HepG2 (cell line): ENCODE data around the gene PIK3R3. TPM values are rescaled to one million over a fixed set of nuclear protein-coding genes. Genes with fewer than 3 reads are reported as not detected.

ENCODE experiments used
- BCL6 ChIP-seq: IDR thresholded peaks from 2 replicates; pipeline ENCODE4 v1.6.1; 2016; ENCODE audit warnings: missing genetic modification reagents, missing compliant biosample characterization
- FOXC1 ChIP-seq: sonication (generic); formaldehyde crosslinking; IDR thresholded peaks from 2 replicates; pipeline ENCODE4 v1.8.0; 2022; ENCODE audit warnings: mild to moderate bottlenecking, missing genetic modification reagents, borderline replicate concordance
- GMEB1 ChIP-seq: sonication (generic); formaldehyde crosslinking; IDR thresholded peaks from 2 replicates; pipeline ENCODE4 v1.5.1; 2020; ENCODE audit warnings: missing genetic modification reagents, mild to moderate bottlenecking, borderline replicate concordance
- HMG20B ChIP-seq: conservative IDR thresholded peaks from 2 replicates; pipeline ENCODE4 v1.6.1; 2016; ENCODE audit warnings: missing genetic modification reagents, missing compliant biosample characterization
- HNRNPL ChIP-seq: fragments of 200-400 bp; formaldehyde crosslinking; IDR thresholded peaks from 2 replicates; pipeline ENCODE4 v1.6.1; 2017; ENCODE audit warnings: mild to moderate bottlenecking, low read depth, low read length
- KDM6A ChIP-seq: IDR thresholded peaks from 2 replicates; pipeline ENCODE4 v1.6.1; 2016; ENCODE audit warnings: low read depth
- KLF9 ChIP-seq: IDR thresholded peaks from 2 replicates; pipeline ENCODE4 v1.6.1; 2016; ENCODE audit warnings: low read depth
- MBD4 ChIP-seq: IDR thresholded peaks from 2 replicates; pipeline ENCODE4 v1.6.1; 2012; ENCODE audit warnings: low read length, inconsistent platforms, borderline replicate concordance
- MXD1 ChIP-seq: sonication (generic); formaldehyde crosslinking; IDR thresholded peaks from 2 replicates; pipeline ENCODE4 v1.4.0; 2020; ENCODE audit warnings: mild to moderate bottlenecking, missing genetic modification reagents
- PHF20 ChIP-seq: sonication (generic); formaldehyde crosslinking; IDR thresholded peaks from 2 replicates; pipeline ENCODE4 v1.5.0; 2020; ENCODE audit warnings: mild to moderate bottlenecking, missing genetic modification reagents
- SNAI1 ChIP-seq: sonication (generic); formaldehyde crosslinking; IDR thresholded peaks from 2 replicates; pipeline ENCODE4 v1.5.0; 2020; ENCODE audit warnings: mild to moderate bottlenecking, missing genetic modification reagents, borderline replicate concordance
- SNAPC2 ChIP-seq: sonication (generic); formaldehyde crosslinking; IDR thresholded peaks from 2 replicates; pipeline ENCODE4 v1.8.1; 2022; ENCODE audit warnings: mild to moderate bottlenecking, missing genetic modification reagents
- STAT6 ChIP-seq: sonication (generic); formaldehyde crosslinking; IDR thresholded peaks from 2 replicates; pipeline ENCODE4 v1.4.0; 2020; ENCODE audit warnings: missing genetic modification reagents, mild to moderate bottlenecking, borderline replicate concordance
- ZFY ChIP-seq: sonication (generic); formaldehyde crosslinking; IDR thresholded peaks from 2 replicates; pipeline ENCODE4 v1.4.0; 2020; ENCODE audit warnings: missing genetic modification reagents
- ZKSCAN1 ChIP-seq: fragments of 150-350 bp; IDR thresholded peaks from 2 replicates; pipeline ENCODE4 v1.6.1; 2014; ENCODE audit warnings: low read length
- ZNF124 ChIP-seq: sonication (generic); formaldehyde crosslinking; IDR thresholded peaks from 2 replicates; pipeline ENCODE4 v1.4.0; 2020; ENCODE audit warnings: missing genetic modification reagents
- ZNF207 ChIP-seq: fragments of 450-650 bp; IDR thresholded peaks from 2 replicates; pipeline ENCODE4 v1.6.1; 2016; ENCODE audit warnings: antibody characterized with exemption, borderline replicate concordance
- ZNF280B ChIP-seq: sonication (generic); formaldehyde crosslinking; IDR thresholded peaks from 2 replicates; pipeline ENCODE4 v1.5.0; 2020; ENCODE audit warnings: missing genetic modification reagents, mild to moderate bottlenecking, borderline replicate concordance
- ZNF432 ChIP-seq: sonication (generic); formaldehyde crosslinking; IDR thresholded peaks from 2 replicates; pipeline ENCODE4 v1.5.0; 2020; ENCODE audit warnings: missing genetic modification reagents, mild to moderate bottlenecking, borderline replicate concordance
- ZNF496 ChIP-seq: sonication (generic); formaldehyde crosslinking; IDR thresholded peaks from 2 replicates; pipeline ENCODE4 v1.8.1; 2023; ENCODE audit warnings: mild to moderate bottlenecking, moderate library complexity, missing genetic modification reagents; ENCODE audit not compliant: insufficient replicate concordance
- ZNF512 ChIP-seq: sonication (generic); formaldehyde crosslinking; IDR thresholded peaks from 2 replicates; pipeline ENCODE4 v1.4.0; 2020; ENCODE audit warnings: mild to moderate bottlenecking, missing genetic modification reagents
- ZNF883 ChIP-seq: sonication (generic); formaldehyde crosslinking; IDR thresholded peaks from 2 replicates; pipeline ENCODE4 v1.5.1; 2020; ENCODE audit warnings: mild to moderate bottlenecking, missing genetic modification reagents; ENCODE audit errors: not compliant biosample characterization
- polyA plus RNA-seq, 8 experiments: library from polyadenylated mRNA; depleted of rRNA in 3 of 8; stranded (reverse) in 7 of 8; unstranded in 1 of 8; fragments of >200 nt; fragmentation: Illumina TruSeq in 4 of 8; extraction: Trizol in 4 of 8; gene quantifications; 2 replicates each; pipeline versions ENCODE4 v1.2.1 to v1.2.3, GENCODE V29; 2011 to 2016; ENCODE audit warnings: low read depth in 4 of 8, missing spikeins in 1 of 8, mixed read lengths in 1 of 8; ENCODE audit not compliant: insufficient read depth in 1 of 8
- total RNA-seq, 5 experiments: library from RNA; depleted of rRNA; stranded (reverse); fragments of >200 nt; fragmentation: Illumina TruSeq; extraction: Trizol; gene quantifications; 2 replicates each; pipeline ENCODE4 v1.2.3, GENCODE V29; 2016; ENCODE audit warnings: low read depth in 1 of 5

Gene PIK3R3
- total and polyA plus RNA-seq, 2 of the 13 experiments (the other 11 are each of a cell fraction or from before 2014, with no cell fraction given), result 0.37 to 6.9 TPM

- TF ChIP-seq STAT6 (0 out of 2 replicates have a peak, but pooled peaks have one; percentile 8), ZNF432 (no peak), ZNF496 (CRISPR knock-in tag) (no peak), ZNF124 (no peak), ZFY (CRISPR knock-in tag) (no peak), SNAPC2 (CRISPR knock-in tag) (no peak), HNRNPL (no peak), FOXC1 (CRISPR knock-in tag) (no peak), MXD1 (CRISPR knock-in tag) (no peak), ZNF512 (0 out of 2 replicates have a peak, but pooled peaks have one; percentile 18), BCL6 (CRISPR knock-in tag) (no peak), SNAI1 (CRISPR knock-in tag) (no peak), GMEB1 (CRISPR knock-in tag) (no peak), KDM6A (CRISPR knock-in tag) (0 out of 2 replicates have a peak, but pooled peaks have one; percentile 0), ZNF207 (no peak), ZNF883 (CRISPR knock-in tag) (no peak), PHF20 (CRISPR knock-in tag) (no peak), MBD4 (no peak), KLF9 (CRISPR knock-in tag) (no peak), ZKSCAN1 (no peak), HMG20B (CRISPR knock-in tag) (no peak), ZNF280B (CRISPR knock-in tag) (no peak)
These were observed 509 bp downstream of the PIK3R3 start (continued) for GRCh38 chr1:46131712-46132528.
